IPS-20b (cell line): ENCODE results near the gene HHAT.

Source experiments
- H3K27ac ChIP-seq: one replicate; pipeline ENCODE4 v1.5.1; 2013; ENCODE audit warnings: low read length
- H3K27me3 ChIP-seq: 2 replicates; pipeline ENCODE4 v1.6.1; 2013; ENCODE audit warnings: mild to moderate bottlenecking, low read length, inconsistent platforms; ENCODE audit not compliant: insufficient read depth
- H3K36me3 ChIP-seq: 2 replicates; pipeline ENCODE4 v1.6.1; 2013; ENCODE audit warnings: low read depth, mild to moderate bottlenecking, inconsistent platforms, low read length, moderate library complexity; ENCODE audit not compliant: insufficient read depth
- H3K4me1 ChIP-seq: 2 replicates; pipeline ENCODE4 v1.6.1; 2013; ENCODE audit warnings: mild to moderate bottlenecking, control low read depth, inconsistent platforms, low read length, moderate library complexity; ENCODE audit not compliant: insufficient read depth
- H3K4me3 ChIP-seq: 2 replicates; pipeline ENCODE4 v1.5.1; 2013; ENCODE audit warnings: mild to moderate bottlenecking, low read length, inconsistent platforms
- H3K9ac ChIP-seq: 2 replicates; pipeline ENCODE4 v1.6.1; 2013; ENCODE audit warnings: low read depth, mild to moderate bottlenecking, inconsistent platforms, low read length, moderate library complexity
- H3K9me3 ChIP-seq: 2 replicates; pipeline ENCODE4 v1.6.1; 2013; ENCODE audit warnings: mild to moderate bottlenecking, low read depth, low read length, inconsistent platforms; ENCODE audit not compliant: insufficient read depth

The HHAT gene

DNA sequence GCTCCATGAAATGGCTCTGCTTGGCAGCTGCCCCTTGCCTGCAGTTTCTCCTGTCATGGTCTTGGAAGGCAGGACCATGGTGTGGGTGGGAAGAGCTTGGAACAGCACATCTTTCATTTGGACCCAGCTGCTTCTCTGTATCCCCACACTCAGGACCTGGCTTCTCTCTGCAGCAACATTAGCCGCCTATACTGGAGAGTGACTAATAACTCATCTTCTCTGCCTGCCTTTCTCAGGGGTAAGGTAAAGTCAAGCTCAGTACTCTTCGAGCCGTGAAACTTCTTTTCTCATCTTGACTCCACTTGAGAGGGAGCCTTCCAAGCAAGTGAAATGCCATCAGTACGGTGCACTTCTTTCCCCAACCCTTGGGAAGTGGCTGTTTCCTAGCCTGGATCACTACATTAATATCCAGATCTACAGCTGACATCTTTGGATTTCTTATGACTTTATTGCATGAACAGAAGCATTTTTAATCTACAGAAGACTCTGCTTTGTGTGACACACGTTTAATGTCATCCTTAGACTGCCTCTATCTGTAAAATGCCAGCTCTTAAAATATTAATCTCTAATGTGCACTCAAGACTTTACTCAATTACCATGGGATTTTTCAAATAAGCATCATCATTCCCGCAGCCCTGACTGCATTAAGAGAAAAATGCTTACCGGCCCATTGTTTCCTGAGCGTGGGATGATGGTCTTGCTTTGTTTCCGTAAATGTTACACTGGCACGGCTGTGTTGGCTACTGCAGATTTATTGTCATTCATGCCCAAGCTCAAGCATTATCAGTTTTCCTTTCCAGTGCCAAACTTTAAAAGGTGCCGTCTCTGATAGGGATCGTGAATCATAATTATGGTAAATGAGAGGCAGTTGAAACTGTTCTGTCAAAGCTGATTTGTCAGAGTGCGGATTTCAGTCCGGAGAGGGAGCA, 242.9 kb downstream of the HHAT start:
- Histone ChIP-seq H3K4me3 (no peak overlapping the region), H3K36me3 (no peaks in the 10 kb centered on the region), H3K27ac (no peak overlapping the region), H3K9me3 (no peaks in the 10 kb centered on the region), H3K4me1 (no peaks in the 10 kb centered on the region), H3K9ac (no peak overlapping the region), H3K27me3 (no peaks in the 10 kb centered on the region)

- Histone ChIP-seq H3K27me3 (no peaks in the 10 kb centered on the region), H3K27ac (no peak overlapping the region), H3K4me1 (no peaks in the 10 kb centered on the region), H3K9ac (no peak overlapping the region), H3K9me3 (no peaks in the 10 kb centered on the region), H3K36me3 (no peaks in the 10 kb centered on the region), H3K4me3 (no peak overlapping the region)
These were observed 244.4 kb downstream of the HHAT start for GRCh38 chr1:210573141-210573540.

DNA sequence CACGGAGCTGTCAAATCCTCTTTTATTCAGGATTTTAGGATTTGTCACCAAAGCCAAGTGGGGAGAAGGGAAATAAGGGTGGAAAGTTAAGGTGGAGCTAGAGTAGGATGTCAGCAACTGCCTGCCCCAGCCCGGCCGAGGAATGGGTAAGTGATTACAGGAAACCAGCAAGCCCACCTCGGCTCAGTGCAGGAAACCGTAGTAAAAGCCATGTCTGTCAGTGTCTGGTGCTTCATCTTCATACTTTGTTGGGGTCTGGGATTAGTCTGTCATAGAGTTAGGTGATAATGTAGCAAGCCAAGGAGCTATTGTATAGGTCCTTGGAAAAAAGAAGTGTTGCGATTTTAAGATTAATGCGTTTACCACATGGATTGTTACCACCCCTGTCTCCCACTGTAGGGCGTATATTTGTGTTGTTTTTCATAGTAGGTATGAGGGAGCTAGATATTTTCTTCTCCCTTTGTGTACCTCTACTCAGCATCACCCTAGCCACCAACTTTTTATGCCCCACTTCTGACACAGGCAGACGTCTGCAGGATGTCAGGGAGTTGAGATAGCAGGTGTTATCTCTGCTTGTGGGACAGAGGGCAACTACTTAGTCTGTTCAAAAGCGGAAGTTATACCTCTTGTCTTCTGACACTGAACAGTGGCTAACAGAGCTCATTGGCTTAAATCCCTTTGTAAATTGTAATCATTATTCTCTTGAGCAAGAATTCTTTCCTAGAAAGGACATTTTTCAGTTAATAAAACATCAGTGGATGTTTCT, 253.7 kb downstream of the HHAT start:
- Histone ChIP-seq H3K4me1 (no peaks in the 10 kb centered on the region), H3K9ac (no peak overlapping the region), H3K9me3 (no peaks in the 10 kb centered on the region), H3K27me3 (no peaks in the 10 kb centered on the region), H3K27ac (no peak overlapping the region), H3K4me3 (no peak overlapping the region), H3K36me3 (no peaks in the 10 kb centered on the region)

DNA sequence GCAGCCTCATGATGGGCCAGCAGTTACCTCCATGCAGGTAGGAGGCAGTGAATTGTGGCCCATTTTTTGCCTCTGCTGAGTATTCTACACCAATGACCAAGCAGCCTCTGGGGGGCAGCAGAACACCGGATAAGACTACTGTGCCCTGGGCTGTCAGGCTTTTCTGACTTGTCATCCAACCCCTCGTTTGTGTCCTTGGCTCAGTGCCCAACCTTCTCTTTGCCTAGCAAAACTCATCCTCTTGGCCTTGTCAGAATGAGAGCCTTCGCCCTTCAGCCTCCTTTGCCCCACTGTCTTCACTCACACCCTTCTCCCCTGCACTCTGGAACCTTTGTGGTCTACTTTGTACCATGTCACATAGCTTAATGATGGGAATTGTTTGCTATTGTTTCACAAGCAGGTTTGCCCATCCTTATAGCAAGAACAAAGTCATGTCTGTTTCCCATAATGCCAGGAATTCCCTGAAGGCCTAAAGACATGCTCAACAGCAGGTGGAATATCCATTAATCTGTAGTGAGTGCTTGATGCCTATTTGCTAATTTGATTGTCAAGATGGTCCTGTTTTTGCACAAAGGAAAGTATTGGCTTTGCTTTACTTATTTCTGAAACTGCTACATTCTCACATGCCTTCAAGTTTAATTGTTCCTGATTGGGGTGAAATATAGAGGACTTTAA, 255.9 kb downstream of the HHAT start:
- Histone ChIP-seq H3K4me3 (no peak overlapping the region), H3K36me3 (no peaks in the 10 kb centered on the region), H3K9me3 (no peaks in the 10 kb centered on the region; the same call in 1 of the 2 replicates), H3K4me1 (no peaks in the 10 kb centered on the region), H3K27me3 (no peaks in the 10 kb centered on the region), H3K27ac (no peak overlapping the region), H3K9ac (no peak overlapping the region)

DNA sequence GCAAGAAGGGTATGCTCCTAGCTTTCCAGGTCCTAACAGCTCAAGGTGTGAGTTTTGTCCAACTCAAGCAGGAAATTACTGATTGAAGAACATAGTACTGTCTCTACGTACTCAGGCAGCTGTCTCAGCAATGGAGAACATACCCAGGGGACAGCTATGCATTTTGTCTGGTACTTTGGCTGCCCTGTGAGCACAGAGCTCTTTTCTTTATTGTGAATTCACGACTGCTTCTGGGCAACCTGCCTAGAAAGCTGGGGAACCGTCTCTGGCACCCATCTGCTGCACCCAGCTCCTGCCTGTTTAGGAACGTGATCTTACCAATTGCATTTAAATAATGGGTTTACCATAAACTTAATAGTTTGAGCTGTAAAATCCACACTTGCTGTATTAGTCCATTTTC, 258.1 kb downstream of the HHAT start:
- H3K4me1 ChIP-seq = no peaks in the 10 kb centered on the region
- H3K27ac ChIP-seq = no peak overlapping the region
- no peaks in the 10 kb centered on the region; the same call in 1 of the 2 replicates for H3K9me3 ChIP-seq
- no peak overlapping the region for H3K4me3 ChIP-seq
- H3K36me3 ChIP-seq = no peaks in the 10 kb centered on the region
- H3K27me3 ChIP-seq = no peaks in the 10 kb centered on the region
- H3K9ac ChIP-seq = no peak overlapping the region

GRCh38 chr1:210587566-210587965, 258.9 kb downstream of the HHAT start:
- no peak overlapping the region for H3K27ac ChIP-seq
- H3K36me3 ChIP-seq = no peaks in the 10 kb centered on the region
- H3K27me3 ChIP-seq = no peaks in the 10 kb centered on the region
- H3K4me3 ChIP-seq = no peak overlapping the region
- no peaks in the 10 kb centered on the region; the same call in 1 of the 2 replicates for H3K9me3 ChIP-seq
- no peaks in the 10 kb centered on the region for H3K4me1 ChIP-seq
- H3K9ac ChIP-seq = no peak overlapping the region

GRCh38 chr1:210588357-210588756, 259.7 kb downstream of the HHAT start:
- H3K9me3 ChIP-seq = no peaks in the 10 kb centered on the region; the same call in 1 of the 2 replicates
- no peak overlapping the region for H3K4me3 ChIP-seq
- no peak overlapping the region for H3K9ac ChIP-seq
- H3K27me3 ChIP-seq = no peaks in the 10 kb centered on the region
- H3K27ac ChIP-seq = no peak overlapping the region
- H3K4me1 ChIP-seq = no peaks in the 10 kb centered on the region
- H3K36me3 ChIP-seq = no peaks in the 10 kb centered on the region

DNA sequence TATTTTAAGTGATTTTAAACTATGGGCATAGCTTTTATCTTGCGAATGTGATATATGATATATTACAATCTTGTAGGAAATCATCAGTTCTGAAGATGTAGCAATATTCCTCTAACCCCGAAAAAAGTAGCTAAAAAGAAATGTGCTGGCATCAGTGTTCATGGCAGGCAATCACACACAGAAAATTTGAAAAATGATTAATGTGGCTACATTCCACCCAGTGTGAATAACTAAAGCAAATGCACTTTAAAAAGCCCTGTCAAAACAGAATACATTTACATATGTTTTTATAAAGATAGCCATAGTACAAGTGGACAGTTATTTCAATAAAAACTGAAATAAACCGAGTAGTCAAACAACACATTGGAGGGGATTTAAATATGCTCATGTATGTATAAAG, 260.2 kb downstream of the HHAT start:
- H3K9me3 ChIP-seq = no peaks in the 10 kb centered on the region; the same call in 1 of the 2 replicates
- H3K4me3 ChIP-seq = no peak overlapping the region
- no peak overlapping the region for H3K27ac ChIP-seq
- no peak overlapping the region for H3K9ac ChIP-seq
- no peaks in the 10 kb centered on the region for H3K27me3 ChIP-seq
- H3K4me1 ChIP-seq = no peaks in the 10 kb centered on the region
- no peaks in the 10 kb centered on the region for H3K36me3 ChIP-seq

GRCh38 chr1:210591214-210591613, 262.5 kb downstream of the HHAT start:
- no peaks in the 10 kb centered on the region; the same call in 1 of the 2 replicates for H3K9me3 ChIP-seq
- no peaks in the 10 kb centered on the region for H3K36me3 ChIP-seq
- H3K27me3 ChIP-seq = no peaks in the 10 kb centered on the region
- no peaks in the 10 kb centered on the region for H3K4me1 ChIP-seq
- H3K4me3 ChIP-seq = no peak overlapping the region
- no peak overlapping the region for H3K9ac ChIP-seq
- H3K27ac ChIP-seq = no peak overlapping the region

DNA sequence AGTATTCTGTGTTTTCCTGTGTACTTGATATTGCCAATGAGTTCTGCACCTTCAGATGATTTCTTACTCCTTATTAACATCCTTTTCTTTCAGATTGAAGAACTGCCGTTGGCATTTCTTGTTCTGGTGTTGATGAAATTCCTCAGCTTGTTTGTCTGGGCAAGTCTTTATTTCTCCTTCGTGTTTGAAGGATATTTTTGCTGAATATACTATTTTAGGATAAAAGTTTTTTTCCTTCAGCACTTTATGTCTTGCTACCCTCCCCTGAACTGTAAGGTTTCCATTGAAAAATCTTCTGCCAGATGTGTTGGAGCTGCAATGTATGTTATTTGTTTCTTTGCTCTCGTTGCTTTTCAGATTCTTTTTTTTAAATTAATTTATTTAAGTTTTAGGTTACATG, 265.9 kb downstream of the HHAT start:
- Histone ChIP-seq H3K9me3 (no peaks in the 10 kb centered on the region), H3K27ac (no peak overlapping the region), H3K36me3 (no peaks in the 10 kb centered on the region), H3K27me3 (no peaks in the 10 kb centered on the region), H3K4me3 (no peak overlapping the region), H3K4me1 (0 out of 2 replicates have a peak, but pooled peaks cover 3% of the 10 kb centered on the region), H3K9ac (no peak overlapping the region)

DNA sequence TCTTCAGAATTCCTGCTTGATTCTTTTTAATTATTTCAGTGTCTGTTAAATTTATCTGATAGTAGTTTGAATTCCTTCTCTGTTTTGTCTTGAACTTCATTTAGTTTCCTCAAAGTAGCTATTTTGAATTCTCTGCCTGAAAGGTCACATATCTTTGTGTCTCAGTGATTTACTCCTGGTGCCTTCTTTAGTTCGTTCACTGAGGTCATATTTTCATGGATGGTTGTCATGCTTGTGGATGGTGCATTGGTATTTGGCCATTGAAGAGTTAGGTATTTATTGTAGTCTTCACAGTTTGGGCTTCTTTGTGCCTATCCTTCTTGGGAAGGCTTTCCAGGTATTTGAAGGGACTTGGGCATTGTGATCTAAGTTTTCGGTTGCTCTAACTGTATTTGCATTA, 267.9 kb downstream of the HHAT start:
- no peak overlapping the region for H3K4me3 ChIP-seq
- H3K27me3 ChIP-seq = no peaks in the 10 kb centered on the region
- no peak overlapping the region for H3K9ac ChIP-seq
- no peaks in the 10 kb centered on the region for H3K36me3 ChIP-seq
- H3K27ac ChIP-seq = no peak overlapping the region
- 0 out of 2 replicates have a peak, but pooled peaks cover 3% of the 10 kb centered on the region for H3K4me1 ChIP-seq
- H3K9me3 ChIP-seq = no peaks in the 10 kb centered on the region
